Measurements from ENCODE around the gene IGFL3. TPM values are rescaled to one million over a fixed set of nuclear protein-coding genes. Genes with fewer than 3 reads are reported as not detected.

Gene IGFL3
- total RNA-seq, 1 experiment from 2014 or later = not detected

DNA sequence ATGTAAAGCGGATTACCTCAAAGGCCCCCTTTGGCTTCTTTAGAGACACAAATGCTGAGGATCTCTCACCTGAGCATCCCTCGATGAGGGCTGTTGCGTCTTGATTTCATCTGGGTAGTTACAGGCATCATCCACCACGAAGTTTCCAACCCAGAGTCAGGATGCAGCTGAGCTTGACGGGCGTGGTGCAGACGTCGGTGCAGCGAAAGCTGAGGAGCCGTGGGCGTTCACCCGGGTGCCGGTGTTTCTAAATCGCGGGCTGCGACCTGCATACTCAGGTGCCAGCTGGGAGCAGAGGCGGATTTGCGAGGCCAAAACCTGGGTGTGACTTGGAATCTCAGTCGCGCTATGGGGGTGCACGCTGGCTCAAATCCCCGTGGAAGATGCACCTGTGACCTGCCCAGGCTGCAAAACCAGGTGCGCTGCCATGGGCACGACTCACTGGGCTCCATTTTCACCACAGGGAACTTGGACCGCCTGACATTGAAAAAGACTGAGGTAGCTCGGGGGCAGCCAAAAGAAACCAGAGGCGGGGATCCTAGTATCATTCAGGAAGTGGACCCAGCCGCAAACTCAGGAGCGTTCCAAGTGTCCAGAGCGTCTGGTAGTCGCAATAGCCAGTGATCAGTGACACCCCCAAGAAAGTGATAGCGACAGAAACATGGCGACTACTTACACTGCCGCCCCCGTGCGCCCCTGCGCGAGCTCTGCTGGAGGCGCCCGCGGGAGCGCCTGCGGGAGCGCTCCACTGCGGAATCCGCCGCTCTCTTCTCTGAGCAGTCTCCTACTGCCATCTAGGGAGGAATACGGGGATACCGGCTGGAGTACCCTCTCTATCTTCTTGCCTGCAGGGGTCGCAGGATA lies 47.3 kb downstream of the IGFL3 start:
- peak; percentile 80 for DNase-seq (ENCODE audit: low read depth)

GRCh38 chr19:46076031-46076880 lies 48.2 kb downstream of the IGFL3 start:
- DNase-seq (ENCODE audit: low read depth) = no peak

- peak; percentile 53 for DNase-seq (ENCODE audit: low read depth)
Observed at GRCh38 chr19:46073268-46073922, 51.1 kb downstream of the IGFL3 start.

Other genes starting within 250 kb of the IGFL3 start
- 10.7 and 29.4 TPM in 2 replicates for gene IRF2BP1, start 238.5 kb downstream of the IGFL3 start, total RNA-seq (2014; rRNA removed; shearing (Covaris generic))
- gene MYPOP, start 222.1 kb downstream of the IGFL3 start, total RNA-seq (2014; rRNA removed; shearing (Covaris generic)) = 1.0 and 4.7 TPM in 2 replicates
- gene NANOS2, start 209.9 kb downstream of the IGFL3 start, total RNA-seq (2014; rRNA removed; shearing (Covaris generic)) = not detected in 2 replicates
- 0.10 TPM in 2 replicates for gene NOVA2, start 150.8 kb downstream of the IGFL3 start, total RNA-seq (2014; rRNA removed; shearing (Covaris generic))
- 4.0 and 7.8 TPM in 2 replicates for gene CCDC61, start 129.2 kb downstream of the IGFL3 start, total RNA-seq (2014; rRNA removed; shearing (Covaris generic))
- not detected in 2 replicates for gene PGLYRP1, start 101.6 kb downstream of the IGFL3 start, total RNA-seq (2014; rRNA removed; shearing (Covaris generic))
- gene IGFL4, start 83.7 kb downstream of the IGFL3 start, total RNA-seq (2014; rRNA removed; shearing (Covaris generic)) = not detected in 2 replicates
- not detected in 2 replicates for gene IGFL2, start 23.6 kb upstream of the IGFL3 start, total RNA-seq (2014; rRNA removed; shearing (Covaris generic))
- not detected in 2 replicates for gene IGFL1, start 105.1 kb upstream of the IGFL3 start, total RNA-seq (2014; rRNA removed; shearing (Covaris generic))
- gene HIF3A, start 172.4 kb upstream of the IGFL3 start, total RNA-seq (2014; rRNA removed; shearing (Covaris generic)) = not detected in 2 replicates
- gene PPP5C, start 222.4 kb upstream of the IGFL3 start, total RNA-seq (2014; rRNA removed; shearing (Covaris generic)) = 33.6 and 58.5 TPM in 2 replicates

All from M059J (cell line).